Stromal cell of bone marrow (primary cell): Measurements from ENCODE around the gene CAMK1D.
A peak's percentile ranks its signal among the peaks of the same experiment; 100 is the strongest.

Experiments
- DNase-seq: peaks from one replicate; pipeline ENCODE4 v3.0.0-alpha.2; 2012; ENCODE audit warnings: low read depth

CAMK1D gene

GRCh38 chr10:12826800-12827372, 477.5 kb downstream of the CAMK1D start:
- no peak for DNase-seq

DNA sequence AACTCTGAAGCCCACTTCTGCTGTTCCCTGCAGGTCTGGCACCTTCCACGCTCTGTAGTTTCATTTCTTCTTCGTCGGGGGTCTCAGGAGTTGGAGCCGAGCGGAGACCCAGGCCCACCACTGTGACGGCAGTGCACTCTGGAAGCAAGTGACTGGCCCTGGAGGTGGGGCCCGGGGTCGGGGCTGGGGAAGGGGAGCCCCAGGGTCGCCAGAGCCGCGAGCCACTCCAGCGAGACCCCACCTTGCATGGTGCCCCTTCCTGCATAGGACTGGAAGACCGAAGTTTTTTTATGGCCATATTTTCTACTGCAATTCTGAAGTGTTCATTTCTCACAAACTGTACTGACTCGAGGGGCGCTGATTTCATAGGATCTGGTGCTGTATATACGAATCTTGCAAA, 479.4 kb downstream of the CAMK1D start:
- DNase-seq: no peak

DNA sequence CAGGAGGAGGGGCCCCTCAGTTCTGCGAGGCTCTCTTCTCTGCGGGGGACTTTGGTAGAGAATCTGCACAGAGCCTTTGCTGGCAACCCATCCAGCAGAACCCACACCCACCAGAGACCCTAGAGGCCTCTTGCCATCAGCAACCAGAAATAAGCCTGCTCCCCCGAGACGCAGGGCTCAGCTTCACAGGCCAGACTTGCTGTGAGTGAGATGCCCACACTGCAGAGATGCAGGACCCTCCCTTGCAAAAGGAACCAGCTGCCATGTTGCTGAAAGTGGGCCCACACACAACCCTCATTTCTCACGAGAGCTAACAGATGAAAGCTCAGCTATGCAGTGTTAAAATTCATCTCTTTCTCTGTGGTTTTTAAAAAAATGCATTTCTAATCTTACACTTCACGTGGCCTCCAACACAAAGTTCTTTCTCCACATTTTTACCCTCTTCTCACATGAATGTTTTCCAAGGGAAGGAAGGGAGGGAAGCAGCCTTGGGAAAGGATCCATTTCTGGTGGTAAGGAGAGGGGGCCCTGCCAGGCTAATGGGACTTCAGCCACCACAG, 480.6 kb downstream of the CAMK1D start:
- no peak for DNase-seq

- DNase-seq: no peak
Observed at GRCh38 chr10:12832096-12832495, 482.7 kb downstream of the CAMK1D start.

- DNase-seq: no peak
Observed at GRCh38 chr10:12833451-12833850, 484.1 kb downstream of the CAMK1D start.

DNA sequence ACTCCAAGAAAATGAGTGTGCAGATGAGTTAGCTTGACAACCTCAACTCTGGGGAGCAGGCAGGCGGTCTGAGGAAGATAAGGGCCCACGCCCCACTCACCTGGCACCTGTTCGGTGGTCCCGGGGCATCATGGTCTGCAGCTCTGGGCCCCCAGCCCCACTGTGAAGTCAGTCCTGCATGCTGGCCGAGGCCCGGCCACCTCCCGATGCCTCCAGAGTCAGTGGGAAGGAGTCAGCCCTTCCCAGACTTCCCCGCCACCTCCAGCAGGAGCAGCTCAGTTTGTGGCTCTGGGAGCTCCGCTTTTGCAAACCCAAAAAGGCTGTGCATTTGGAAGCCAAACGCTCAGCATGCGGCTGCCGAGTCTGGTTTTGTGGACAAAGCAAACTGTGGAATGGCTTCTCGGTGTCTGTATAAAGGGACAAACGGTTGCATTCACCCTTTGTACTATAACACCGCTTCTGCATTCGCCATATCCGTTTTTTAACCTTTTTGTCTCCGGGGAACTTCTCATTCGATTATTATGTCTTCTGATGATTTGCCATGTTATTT, 484.8 kb downstream of the CAMK1D start:
- DNase-seq: no peak

GRCh38 chr10:12834721-12835120, 485.4 kb downstream of the CAMK1D start:
- DNase-seq: no peak

- peak; percentile 59 for DNase-seq
Observed at GRCh38 chr10:12835709-12836108, 486.4 kb downstream of the CAMK1D start.

- no peak for DNase-seq
Observed at GRCh38 chr10:12838366-12838765, 489.0 kb downstream of the CAMK1D start.

- DNase-seq: no peak
Observed at GRCh38 chr10:12838995-12839927, 489.9 kb downstream of the CAMK1D start.

- DNase-seq: no peak
Observed at GRCh38 chr10:12839941-12840611, 490.7 kb downstream of the CAMK1D start.

DNA sequence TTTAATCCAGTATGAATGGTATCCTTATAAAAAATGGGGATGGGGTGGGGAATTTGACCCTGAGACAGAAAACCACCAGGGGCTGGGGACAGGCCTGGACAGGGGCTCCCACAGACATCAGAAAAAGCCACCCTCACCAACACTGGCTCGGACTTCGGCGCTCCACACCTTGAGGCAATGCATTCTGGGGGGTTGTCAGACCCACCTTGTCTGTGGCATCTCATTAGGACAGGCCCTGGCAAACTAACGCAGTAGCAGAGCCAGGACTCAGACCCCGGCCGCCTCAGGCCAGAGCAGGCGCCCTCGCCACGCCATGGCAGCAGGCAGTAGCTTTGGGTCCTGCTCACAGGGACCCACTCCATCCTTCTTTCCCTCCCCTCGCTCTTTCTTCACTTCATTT, 492.1 kb downstream of the CAMK1D start:
- DNase-seq: no peak

DNA sequence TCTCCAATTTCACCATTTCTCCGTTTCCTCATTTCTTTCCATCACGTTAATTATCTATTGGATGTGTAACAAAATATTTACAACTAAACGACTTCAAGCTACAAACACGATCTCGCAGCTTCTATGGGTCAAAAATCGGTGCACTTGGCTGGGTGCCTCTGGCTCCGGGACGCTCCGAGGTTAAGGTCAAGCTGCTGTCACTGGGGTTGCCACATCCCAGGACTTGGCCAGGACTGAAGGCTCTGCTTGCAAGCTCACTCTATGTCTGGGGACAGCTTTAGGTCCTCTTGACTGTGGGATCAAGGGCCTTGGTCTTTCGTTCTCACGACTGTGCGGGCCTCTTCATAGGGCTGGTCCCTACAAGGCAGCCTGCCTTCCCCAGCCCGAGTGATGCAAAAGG, 492.5 kb downstream of the CAMK1D start:
- no peak for DNase-seq

DNA sequence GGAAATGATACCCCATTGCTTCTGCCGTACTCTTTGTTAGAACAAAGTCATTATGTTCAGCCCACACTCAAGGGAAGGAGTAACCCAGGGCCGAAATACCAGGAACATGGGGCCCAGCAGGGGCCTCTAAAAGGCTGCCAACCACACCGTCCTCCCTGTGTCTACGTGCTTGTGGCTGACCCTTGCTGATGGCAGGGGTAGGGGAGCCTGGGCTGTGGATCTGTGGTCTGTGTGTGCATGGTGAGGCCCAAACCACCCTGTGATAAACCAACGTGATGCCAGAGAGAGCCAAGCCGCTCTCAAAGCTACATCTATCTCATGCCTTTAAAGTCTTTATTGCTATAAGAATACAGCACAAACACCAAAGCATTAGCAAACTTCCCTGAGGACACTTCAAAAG, 493.0 kb downstream of the CAMK1D start:
- DNase-seq: no peak

- DNase-seq: no peak
Observed at GRCh38 chr10:12843296-12843945, 494.1 kb downstream of the CAMK1D start.

DNA sequence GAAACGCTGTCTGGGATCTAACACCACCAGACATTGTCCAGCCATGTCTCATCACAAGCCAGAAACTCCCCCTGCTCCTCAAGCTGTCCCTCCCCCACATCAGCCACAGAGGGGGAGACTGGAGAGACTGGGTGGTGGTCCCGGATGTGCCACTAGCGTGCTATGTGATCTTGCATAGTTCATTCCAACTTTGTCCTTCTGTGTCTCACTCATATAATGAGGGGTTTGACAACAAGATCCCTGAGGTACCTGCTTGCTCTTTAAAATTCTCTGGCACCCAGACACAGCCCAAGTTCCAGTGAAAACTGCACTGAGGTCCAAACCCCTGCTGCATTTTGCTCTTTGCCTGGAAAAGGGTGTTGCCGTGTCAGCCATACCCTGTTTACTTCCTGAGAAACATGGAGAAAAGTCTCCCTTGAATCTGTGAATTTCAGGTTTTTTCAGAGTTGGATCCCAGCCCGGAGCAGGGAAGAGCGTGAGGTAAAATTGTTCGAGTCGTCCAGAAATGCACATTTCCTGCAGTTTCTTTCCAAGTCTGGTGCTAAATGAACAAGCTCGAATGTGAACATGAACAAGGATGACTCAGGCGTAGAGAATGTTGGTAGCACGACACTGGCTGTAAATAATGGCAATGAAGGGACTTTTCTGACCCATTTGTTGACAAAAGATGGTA, 495.6 kb downstream of the CAMK1D start:
- peak; percentile 49 for DNase-seq

GRCh38 chr10:12846718-12847117, 497.4 kb downstream of the CAMK1D start:
- DNase-seq: no peak

DNA sequence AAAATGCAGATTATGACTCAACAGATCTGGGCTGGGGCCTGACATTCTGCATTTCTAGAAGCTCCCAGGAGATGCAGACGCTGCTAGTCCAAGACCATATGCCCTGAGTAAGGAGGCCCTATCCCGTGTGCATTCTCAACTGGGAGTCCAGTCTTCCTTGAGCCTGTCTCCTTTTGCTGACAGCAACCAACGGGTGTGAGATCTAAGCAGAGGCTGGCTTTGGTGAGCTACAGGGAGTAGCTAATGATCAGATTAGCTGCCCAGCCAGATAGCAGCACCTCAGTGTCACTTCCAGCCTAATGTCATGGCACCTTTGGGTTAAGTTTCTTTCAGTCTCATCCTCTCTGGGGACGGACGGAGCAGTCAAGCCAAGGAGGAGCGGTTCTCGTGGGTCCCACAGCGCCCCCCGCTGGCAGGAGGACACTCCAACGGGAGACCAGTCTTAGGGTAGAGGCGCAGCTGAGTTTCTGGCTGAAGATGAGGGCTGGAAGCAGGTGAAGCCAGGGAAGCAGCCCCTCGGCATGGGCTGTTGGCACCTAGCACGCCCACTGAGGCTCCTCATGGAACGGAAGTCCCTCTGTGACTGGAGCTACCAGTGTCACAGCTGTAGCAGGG, 498.1 kb downstream of the CAMK1D start:
- no peak for DNase-seq

DNA sequence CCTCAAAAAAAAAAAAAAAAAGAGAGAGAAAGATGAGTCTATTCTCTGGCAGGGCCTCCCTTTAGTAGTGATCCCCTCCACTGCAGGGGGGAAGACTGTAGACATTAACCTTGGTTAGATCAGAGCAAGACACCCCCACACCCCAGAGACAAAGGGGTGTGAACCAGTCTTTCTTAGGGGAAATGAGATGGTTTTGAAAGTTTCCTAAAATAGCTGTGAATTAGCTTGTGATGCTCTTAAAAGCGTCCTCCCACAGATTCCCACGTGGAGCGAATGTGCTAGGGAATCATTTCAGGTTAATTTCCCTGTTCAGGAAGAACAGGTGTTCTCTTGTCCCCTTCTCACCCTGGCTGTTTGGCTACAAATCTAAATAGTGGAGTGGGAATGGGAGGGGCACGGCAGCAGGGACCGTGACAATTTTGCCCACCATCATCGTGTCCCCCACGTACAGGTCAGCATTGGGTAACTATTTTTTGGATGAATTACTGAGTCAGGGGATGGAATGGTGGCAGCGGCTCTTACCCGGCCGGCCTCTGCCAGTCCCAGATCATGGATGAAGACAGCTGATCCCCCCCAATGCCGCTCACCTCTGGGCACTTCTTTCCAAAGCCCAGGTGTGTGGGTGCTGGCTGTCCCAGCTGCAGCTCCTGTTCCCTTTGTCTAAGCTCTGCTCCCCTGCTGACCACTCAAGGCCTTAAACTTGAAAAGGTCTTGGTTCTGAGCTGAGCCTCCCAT, 499.3 kb downstream of the CAMK1D start:
- no peak for DNase-seq
